HCT116 (cell line): ENCODE data around the gene PLEKHO2.

Source experiments
- EZH2 ChIP-seq: fragments of 200-600 bp; sonication (generic); IDR thresholded peaks from 2 replicates; pipeline ENCODE4 v1.6.1; 2017; ENCODE audit warnings: antibody characterized with exemption, mixed run types
- SIN3A ChIP-seq: IDR thresholded peaks from 2 replicates; pipeline ENCODE4 v1.6.1; 2012; ENCODE audit warnings: low read depth
- TF ChIP-seq, protein P1 (sequence below), 3 experiments: fragments of 200-600 bp in 1 of 3; sonication (generic) in 1 of 3; IDR thresholded peaks in 2 of 3; conservative IDR thresholded peaks in 1 of 3; 2 replicates each; pipeline ENCODE4 v1.5.1; 2012 to 2017; ENCODE audit warnings: low read depth in 2 of 3, low read length in 2 of 3, antibody characterized with exemption in 1 of 3, borderline replicate concordance in 1 of 3, control low read depth in 1 of 3, mild to moderate bottlenecking in 1 of 3, mixed read lengths in 1 of 3, mixed run types in 1 of 3, moderate library complexity in 1 of 3; ENCODE audit not compliant: insufficient read depth in 1 of 3

DNA sequence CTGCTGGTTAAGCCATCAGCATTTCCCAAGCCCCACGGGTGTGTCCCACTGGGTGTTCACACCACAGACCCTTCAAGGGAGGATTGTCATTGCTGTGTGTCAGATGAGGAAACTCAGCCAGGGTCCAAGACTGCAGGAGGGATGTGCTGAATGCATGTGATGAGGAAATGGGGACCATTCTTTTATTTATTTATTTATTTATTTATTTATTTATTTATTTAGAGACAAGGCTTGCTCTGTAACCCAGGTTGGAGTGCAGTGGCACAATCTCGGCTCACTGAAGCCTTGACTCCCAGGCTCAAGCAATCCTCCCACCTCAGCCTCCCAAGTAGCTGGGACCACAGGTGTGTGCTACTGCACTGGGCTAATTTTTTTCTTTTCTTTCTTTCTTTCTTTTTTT, 37.1 kb upstream of the PLEKHO2 start:
- TF ChIP-seq, protein P1, sequence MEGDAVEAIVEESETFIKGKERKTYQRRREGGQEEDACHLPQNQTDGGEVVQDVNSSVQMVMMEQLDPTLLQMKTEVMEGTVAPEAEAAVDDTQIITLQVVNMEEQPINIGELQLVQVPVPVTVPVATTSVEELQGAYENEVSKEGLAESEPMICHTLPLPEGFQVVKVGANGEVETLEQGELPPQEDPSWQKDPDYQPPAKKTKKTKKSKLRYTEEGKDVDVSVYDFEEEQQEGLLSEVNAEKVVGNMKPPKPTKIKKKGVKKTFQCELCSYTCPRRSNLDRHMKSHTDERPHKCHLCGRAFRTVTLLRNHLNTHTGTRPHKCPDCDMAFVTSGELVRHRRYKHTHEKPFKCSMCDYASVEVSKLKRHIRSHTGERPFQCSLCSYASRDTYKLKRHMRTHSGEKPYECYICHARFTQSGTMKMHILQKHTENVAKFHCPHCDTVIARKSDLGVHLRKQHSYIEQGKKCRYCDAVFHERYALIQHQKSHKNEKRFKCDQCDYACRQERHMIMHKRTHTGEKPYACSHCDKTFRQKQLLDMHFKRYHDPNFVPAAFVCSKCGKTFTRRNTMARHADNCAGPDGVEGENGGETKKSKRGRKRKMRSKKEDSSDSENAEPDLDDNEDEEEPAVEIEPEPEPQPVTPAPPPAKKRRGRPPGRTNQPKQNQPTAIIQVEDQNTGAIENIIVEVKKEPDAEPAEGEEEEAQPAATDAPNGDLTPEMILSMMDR (IDR thresholded peaks at IDR 0.05 in 2 of 3, conservative IDR thresholded peaks at IDR 0.05 in 1 of 3; ENCODE audit: borderline replicate concordance in 1 of 3, insufficient read depth in 1 of 3, low read depth in 2 of 3, low read length in 2 of 3) = no peak
- no peak for TF ChIP-seq SIN3A
- TF ChIP-seq EZH2 = no peak
